ENCODE data around the gene SOS2. TPM values are rescaled to one million over a fixed set of nuclear protein-coding genes. Genes with fewer than 3 reads are reported as not detected.

SOS2 gene
- total RNA-seq, 1 donor, result 22.3 TPM

GRCh38 chr14:50103558-50103957, 127.8 kb downstream of the SOS2 start:
- H3K4me3 ChIP-seq (ENCODE audit: low read depth, low read length), result no peak overlapping the region
- DNase-seq (ENCODE audit: low read depth), result no peak
- no peak for TF ChIP-seq CTCF (IDR thresholded peaks at IDR 0.05; ENCODE audit: insufficient read depth, low read length)

DNA sequence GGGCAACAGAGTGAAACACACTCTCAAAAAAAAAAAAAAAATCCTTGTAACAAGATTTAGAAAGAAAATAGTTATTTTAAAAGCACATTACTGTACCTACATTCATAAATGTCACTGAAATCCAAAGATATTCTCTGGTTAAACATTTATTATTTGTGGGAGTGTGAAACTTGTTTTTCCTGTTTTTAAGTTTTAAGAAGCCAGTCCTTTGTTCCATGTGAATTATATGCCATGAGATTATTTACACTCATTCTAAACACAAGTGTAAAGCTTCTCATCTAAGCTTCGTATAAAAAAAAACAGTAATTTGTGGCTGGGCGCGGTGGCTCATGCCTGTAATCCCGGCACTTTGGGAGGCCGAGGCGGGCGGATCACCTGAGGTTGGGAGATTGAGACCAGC, 130.0 kb downstream of the SOS2 start:
- TF ChIP-seq CTCF (IDR thresholded peaks at IDR 0.05; ENCODE audit: insufficient read depth, low read length), result no peak
- H3K4me3 ChIP-seq (ENCODE audit: low read depth, low read length), result no peak overlapping the region
- DNase-seq (ENCODE audit: low read depth), result no peak

DNA sequence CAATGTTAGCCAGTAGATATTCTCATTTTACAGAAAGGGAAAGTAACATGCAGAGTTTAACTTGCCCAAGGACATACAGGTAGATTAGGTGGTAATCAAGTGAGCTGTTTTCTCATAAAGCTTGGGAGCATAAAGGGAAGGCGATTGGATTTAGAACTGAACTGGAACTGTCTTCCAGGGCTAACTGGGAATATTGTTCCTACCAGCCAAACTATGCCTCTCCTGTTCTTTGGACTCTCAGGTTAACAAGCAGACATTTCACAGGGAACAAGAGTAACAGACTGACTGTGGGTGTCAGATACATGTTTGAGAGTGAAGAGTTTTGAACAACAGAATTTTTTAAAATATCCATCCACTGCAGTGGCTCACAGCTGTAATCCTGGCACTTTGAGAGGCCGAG, 130.6 kb downstream of the SOS2 start:
- DNase-seq (ENCODE audit: low read depth), result no peak
- TF ChIP-seq CTCF (IDR thresholded peaks at IDR 0.05; ENCODE audit: insufficient read depth, low read length), result no peak
- no peak overlapping the region for H3K4me3 ChIP-seq (ENCODE audit: low read depth, low read length)

GRCh38 chr14:50099335-50099734, 132.0 kb downstream of the SOS2 start:
- no peak overlapping the region for H3K4me3 ChIP-seq (ENCODE audit: low read depth, low read length)
- DNase-seq (ENCODE audit: low read depth), result no peak
- TF ChIP-seq CTCF (IDR thresholded peaks at IDR 0.05; ENCODE audit: insufficient read depth, low read length), result no peak

GRCh38 chr14:50095895-50096294, 135.5 kb downstream of the SOS2 start:
- H3K4me3 ChIP-seq (ENCODE audit: low read depth, low read length), result no peak overlapping the region
- no peak for TF ChIP-seq CTCF (IDR thresholded peaks at IDR 0.05; ENCODE audit: insufficient read depth, low read length)
- no peak for DNase-seq (ENCODE audit: low read depth)

GRCh38 chr14:50094056-50094755, 137.2 kb downstream of the SOS2 start:
- H3K4me3 ChIP-seq (ENCODE audit: low read depth, low read length), result no peak overlapping the region
- TF ChIP-seq CTCF (IDR thresholded peaks at IDR 0.05; ENCODE audit: insufficient read depth, low read length), result no peak
- DNase-seq (ENCODE audit: low read depth), result no peak

DNA sequence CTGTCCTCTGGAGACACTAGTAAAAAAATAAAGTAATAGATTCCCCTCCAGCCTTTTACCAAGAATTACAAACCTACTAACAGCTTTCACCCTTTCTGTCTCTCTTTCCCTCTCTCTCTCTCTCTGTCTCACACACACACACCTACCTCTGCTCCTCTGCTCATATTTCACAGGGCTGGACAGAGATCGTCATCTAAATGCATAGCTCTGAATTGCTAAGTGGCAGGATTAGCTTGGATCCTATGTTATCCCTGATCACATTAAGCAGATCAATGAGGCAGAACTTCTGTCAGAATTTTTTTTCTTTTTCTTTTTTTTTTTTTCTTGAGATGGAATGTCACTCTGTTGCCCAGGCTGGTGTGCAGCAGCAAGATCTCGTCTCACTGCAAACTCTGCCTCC, 137.9 kb downstream of the SOS2 start:
- no peak for TF ChIP-seq CTCF (IDR thresholded peaks at IDR 0.05; ENCODE audit: insufficient read depth, low read length)
- no peak for DNase-seq (ENCODE audit: low read depth)
- H3K4me3 ChIP-seq (ENCODE audit: low read depth, low read length), result no peak overlapping the region

All from fibroblast of the aortic adventitia (primary cell).